Heart left ventricle (tissue), 16 donors: ENCODE data around the gene CACNA1S. TPM values are rescaled to one million over a fixed set of nuclear protein-coding genes. Genes with fewer than 3 reads are reported as not detected.

ENCODE experiments used
- ATAC-seq, 4 donors: fragments of 200-7000 bp; cut with Tn5 transposase; one replicate each; pipeline ENCODE4 v1.9.1; 2020 to 2022; ENCODE audit warnings: moderate library complexity in 4 of 4, mild to moderate bottlenecking in 3 of 4, moderate number of reproducible peaks in 1 of 4
- DNase-seq, 5 donors: peaks; one replicate each; pipeline ENCODE4 v3.0.0-alpha.2; 2020
- H3K27ac ChIP-seq, 12 donors: fragments of 200-600 bp; sonication (generic) in 4 of 12; one replicate each; pipeline versions ENCODE4 v1.5.0 to v1.8.0; 2016 to 2022; ENCODE audit warnings: mild to moderate bottlenecking in 2 of 12
- H3K27me3 ChIP-seq, 9 donors: fragments of 200-600 bp; sonication (generic) in 2 of 9; one replicate each; pipeline versions ENCODE4 v1.5.1 to v1.8.0; 2016 to 2022; ENCODE audit warnings: mild to moderate bottlenecking in 3 of 9
- H3K36me3 ChIP-seq, 9 donors: fragments of 200-600 bp; sonication (generic) in 2 of 9; one replicate each; pipeline versions ENCODE4 v1.5.0 to v1.8.0; 2018 to 2022; ENCODE audit warnings: mild to moderate bottlenecking in 2 of 9
- H3K4me1 ChIP-seq, 12 donors: fragments of 200-600 bp; sonication (generic) in 4 of 12; one replicate each; pipeline versions ENCODE4 v1.5.0 to v1.8.0; 2016 to 2022; ENCODE audit warnings: mild to moderate bottlenecking in 3 of 12
- H3K4me3 ChIP-seq, 12 donors: fragments of 200-600 bp; sonication (generic) in 4 of 12; one replicate each; pipeline versions ENCODE4 v1.5.0 to v1.8.0; 2017 to 2022; ENCODE audit warnings: mild to moderate bottlenecking in 9 of 12, moderate library complexity in 4 of 12
- H3K9me3 ChIP-seq, 12 donors: fragments of 200-600 bp; sonication (generic) in 4 of 12; one replicate each; pipeline versions ENCODE4 v1.5.0 to v1.8.0; 2016 to 2022; ENCODE audit warnings: mild to moderate bottlenecking in 1 of 12
- CTCF ChIP-seq, 12 donors: fragments of 200-600 bp; sonication (generic) in 4 of 12; IDR thresholded peaks; one replicate each; pipeline versions ENCODE4 v1.5.0 to v1.8.0; 2018 to 2022; ENCODE audit warnings: antibody characterized with exemption in 12 of 12, mild to moderate bottlenecking in 5 of 12
- POLR2A ChIP-seq, 2 donors: fragments of 450-650 bp; IDR thresholded peaks; one replicate each; pipeline ENCODE4 v1.6.1; 2017; ENCODE audit warnings: antibody characterized with exemption in 2 of 2, mild to moderate bottlenecking in 2 of 2, moderate library complexity in 2 of 2
- WGBS, 4 donors: extraction: QIAGEN DNeasy Blood & Tissue Kit in 2 of 4; methylation state at CpG; one replicate each; pipeline versions ENCODE4 v1.1.5 to v1.1.7; 2013 to 2018; 5-methylcytosine and 5-hydroxymethylcytosine counted together
- intact Hi-C, 10 donors: fragments of 100-400 bp; cut with DNase I; formaldehyde crosslinking; loops; one replicate each; pipeline versions ENCODE4 v1.11.1 to v1.14.2; 2022
- polyA plus RNA-seq, 2 donors: library from polyadenylated mRNA; stranded (reverse); fragments of 200-250 nt; gene quantifications; one replicate each; pipeline ENCODE4 v1.2.3, GENCODE V29; 2013
- total RNA-seq, 9 donors: library from RNA; depleted of rRNA in 2 of 9; stranded (reverse); fragments of >200 nt in 2 of 9; fragmentation: NEBNext Ultra II Directional in 3 of 9; extraction: Animal tissue kit (Norgen Biotek cat#: 25700) in 3 of 9; gene quantifications; one replicate each; pipeline versions ENCODE4 v1.1.0 to v1.2.4, GENCODE V29; 2016 to 2023
- donor health status: ischemic (EF 13 %, LVEDD 7.1; RV severe dilation, severe dysfunction).
- donor health status: healthy with polysubstance abuse.
- donor health status: DM: no; HTN: yes; CAD: no.
- donor health status: DM: no; HTN: no; CAD: no.
- donor health status: ischemic (EF 25% LVEDD 6.9; RV normal size, moderate dysfunction).
- donor health status: ischemic (EF 25% LVEDD 5.7; RV mildly dilated, moderate dysfunction).
- donor health status: healthy.
- donor health status: DM: yes; HTN: yes; CAD: no.
- donor health status: ischemic (EF 35%, LVEDD 5.7; RV mildly dilated, moderate dysfunction).
- donor health status: nonischemic (EF 11% LVEDD 7.7; RV severe dilation, severe dysfunction).
- donor health status: DM: yes; HTN: yes; CAD: no.
- donor health status: PGD.
- donor health status: ischemic (EF 29% LVEDD 5.4; RV normal size, mild dysfunction).
- donor health status: nonischemic (EF 23%, LVEDD 6.1; RV moderate dilation, normal function).

Gene CACNA1S
- total and polyA plus RNA-seq, 11 donors: not detected

- H3K4me3 ChIP-seq: no peak overlapping the region
- WGBS, 4 donors: 63 to 79% (median 72%) methylated on average over 1 of the region's 1 CpG
- no peak for DNase-seq
Measured at GRCh38 chr1:201104141-201104540, 8.1 kb downstream of the CACNA1S start.

DNA sequence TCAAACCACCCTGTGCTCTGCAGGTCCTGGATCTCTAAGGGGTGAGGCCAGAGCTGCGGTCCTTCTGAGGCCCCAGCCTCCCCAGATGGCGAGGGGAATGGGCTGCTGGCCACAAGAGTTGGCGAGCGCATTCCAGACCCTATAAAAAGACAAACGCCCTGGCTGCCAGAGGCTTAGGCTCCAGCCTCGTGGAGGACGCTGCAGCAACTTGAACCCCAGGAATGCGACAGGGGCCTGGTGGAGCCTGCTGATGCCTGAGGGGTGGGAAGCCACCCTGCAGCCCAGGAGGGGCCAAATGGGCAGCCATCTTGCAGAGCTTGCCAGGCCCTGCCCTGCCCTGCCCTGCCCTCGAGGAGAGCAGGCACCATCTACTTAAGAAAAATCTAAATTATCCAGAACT, 8.6 kb downstream of the CACNA1S start:
- no peaks in the 10 kb centered on the region for H3K36me3 ChIP-seq
- intact Hi-C loops: no loop called here
- TF ChIP-seq POLR2A (IDR thresholded peaks at IDR 0.05) (no peak), CTCF (IDR thresholded peaks at IDR 0.05) (no peak)
- no peaks in the 10 kb centered on the region for H3K4me1 ChIP-seq
- no peak overlapping the region for H3K4me3 ChIP-seq
- no peak for ATAC-seq
- no peak overlapping the region for H3K27ac ChIP-seq
- 59 to 76% (median 69%) methylated on average over 9 of the region's 9 CpGs for WGBS, 4 donors
- DNase-seq: no peak
- no peaks in the 10 kb centered on the region for H3K27me3 ChIP-seq
- H3K9me3 ChIP-seq: no peaks in the 10 kb centered on the region

More at GRCh38 chr1:201104141-201104540, 8.1 kb downstream of the CACNA1S start:
- no peak for ATAC-seq
- no peaks in the 10 kb centered on the region for H3K27me3 ChIP-seq
- intact Hi-C loops: no loop called here
- TF ChIP-seq POLR2A (IDR thresholded peaks at IDR 0.05): no peak
- TF ChIP-seq CTCF (IDR thresholded peaks at IDR 0.05): no peak
- no peaks in the 10 kb centered on the region for H3K4me1 ChIP-seq
- H3K9me3 ChIP-seq: no peaks in the 10 kb centered on the region
- H3K36me3 ChIP-seq: no peaks in the 10 kb centered on the region
- H3K27ac ChIP-seq: no peak overlapping the region

- Histone ChIP-seq H3K36me3 (no peaks in the 10 kb centered on the region), H3K9me3 (no peaks in the 10 kb centered on the region), H3K4me1 (no peaks in the 10 kb centered on the region), H3K4me3 (no peak overlapping the region), H3K27me3 (no peaks in the 10 kb centered on the region), H3K27ac (no peak overlapping the region)
- intact Hi-C loops: no loop called here
- no peak for TF ChIP-seq POLR2A (IDR thresholded peaks at IDR 0.05)
- no peak for TF ChIP-seq CTCF (IDR thresholded peaks at IDR 0.05)
- DNase-seq: no peak
- ATAC-seq: no peak
- WGBS, 4 donors: 89 to 93% (median 90%) methylated on average over 12 of the region's 12 CpGs
Measured at GRCh38 chr1:201100169-201100930, 11.9 kb downstream of the CACNA1S start.

DNA sequence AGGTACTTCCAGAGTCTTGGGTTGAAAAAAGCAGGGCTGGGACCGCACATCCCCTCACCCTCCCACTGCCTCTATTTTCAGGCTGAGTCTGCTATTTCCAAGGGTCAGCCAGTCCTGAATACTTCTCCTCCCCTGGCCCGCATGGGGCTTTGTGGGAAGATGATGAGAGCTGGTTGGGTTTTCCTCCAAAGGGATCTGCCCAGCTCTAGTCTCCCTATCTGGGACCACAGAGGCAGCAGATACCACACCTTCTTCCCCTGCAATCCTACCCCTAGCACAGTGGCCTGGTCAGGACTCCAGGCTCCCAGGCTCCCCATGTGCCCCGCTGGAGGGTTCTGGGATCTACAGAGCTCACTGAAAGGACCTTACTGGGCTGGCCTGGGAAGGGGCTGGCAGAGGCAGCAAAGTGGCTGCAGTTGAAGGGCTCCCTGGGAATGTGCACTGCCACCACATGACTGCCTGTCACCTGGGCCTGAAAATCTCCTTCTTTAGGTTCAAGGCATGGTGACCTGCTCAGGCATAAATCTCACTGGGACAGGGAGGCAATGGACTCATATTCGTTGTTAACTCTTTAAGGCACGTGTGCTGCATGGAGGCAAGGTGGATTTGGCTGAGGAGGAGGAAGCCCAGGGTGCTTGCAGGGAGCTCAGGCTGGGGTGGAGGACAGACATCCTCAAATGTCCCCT, 13.1 kb downstream of the CACNA1S start:
- ATAC-seq (no peak), DNase-seq (no peak)
- Histone ChIP-seq H3K36me3 (no peaks in the 10 kb centered on the region), H3K27me3 (no peaks in the 10 kb centered on the region), H3K4me1 (no peaks in the 10 kb centered on the region), H3K9me3 (no peaks in the 10 kb centered on the region), H3K27ac (no peak overlapping the region), H3K4me3 (no peak overlapping the region)
- WGBS, 4 donors: 74 to 83% (median 78%) methylated on average over 5 of the region's 5 CpGs
- TF ChIP-seq POLR2A (IDR thresholded peaks at IDR 0.05) (no peak), CTCF (IDR thresholded peaks at IDR 0.05) (no peak)
- intact Hi-C loops: loop anchor here in 1 of 10 donors (5.0 kb wide), 1 partner anchor 542 kb away; no protein-coding TSS in a partner anchor
